ENCODE data around the gene FERMT1. TPM values are rescaled to one million over a fixed set of nuclear protein-coding genes. Genes with fewer than 3 reads are reported as not detected.
"Not testable (repeated sequence)": the region's sequence is repeated elsewhere in the genome, so short reads cannot be mapped to it uniquely, and the experiment has no call there.

Gene FERMT1
- total RNA-seq, 2 donors from 2014 or later, result 0.16 TPM; not detected in 1

DNA sequence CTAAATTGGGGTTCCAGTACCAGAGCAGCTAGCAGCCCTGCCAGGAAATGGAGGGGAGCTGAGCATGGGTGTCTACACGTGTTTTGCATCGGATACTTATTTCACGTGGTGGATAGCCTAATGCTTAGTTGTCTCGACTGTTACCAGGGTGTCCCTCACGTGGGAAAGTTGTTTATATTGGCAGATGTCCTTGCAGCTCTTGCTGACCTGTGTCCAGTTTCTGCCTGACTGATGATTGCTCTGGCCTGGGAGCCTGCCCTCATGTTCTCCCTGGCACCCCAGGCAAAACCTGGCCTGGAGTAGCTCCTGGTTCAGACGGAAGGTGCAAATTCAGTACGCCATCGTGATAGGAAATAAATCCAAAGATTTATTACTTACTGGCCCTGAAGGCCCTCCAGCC lies 11.8 kb upstream of the FERMT1 start:
- ATAC-seq (no peak), DNase-seq (no peak)
- no peaks in the 10 kb centered on the region for H3K9me3 ChIP-seq (ENCODE audit: control insufficient read depth, low read length, poor library complexity, severe bottlenecking)
- Mint-ChIP-seq H3K27me3 (peaks cover 68% of the 10 kb centered on the region), H3K4me3 (no peak overlapping the region), H3K27ac (no peak overlapping the region), H3K36me3 (ENCODE audit: low read depth) (peaks cover 3% of the 10 kb centered on the region), H3K4me1 (no peaks in the 10 kb centered on the region)

DNA sequence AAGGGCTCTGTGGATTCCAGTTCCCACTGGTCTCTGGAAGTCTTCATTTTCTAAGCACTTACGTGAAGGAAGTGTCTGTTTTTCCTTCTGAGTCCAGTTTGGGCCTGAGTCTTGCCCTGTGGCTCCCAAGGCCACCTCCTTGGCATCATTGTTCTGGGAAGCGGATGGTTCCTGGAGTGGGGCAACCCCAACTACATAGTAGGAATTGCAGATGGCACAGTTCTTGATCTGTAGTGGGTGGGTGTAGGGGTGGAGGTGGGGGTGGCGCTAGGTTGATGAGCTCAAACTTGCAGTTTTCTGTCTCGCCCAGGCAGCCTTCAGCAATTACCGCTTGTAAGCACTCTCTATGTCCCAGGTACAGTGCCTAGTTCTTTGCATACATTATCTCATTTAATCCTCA lies 7.2 kb upstream of the FERMT1 start:
- H3K9me3 ChIP-seq (ENCODE audit: control insufficient read depth, low read length, poor library complexity, severe bottlenecking), result no peaks in the 10 kb centered on the region
- Mint-ChIP-seq H3K27ac (no peak overlapping the region), H3K36me3 (ENCODE audit: low read depth) (peaks cover 2% of the 10 kb centered on the region), H3K4me3 (no peak overlapping the region), H3K4me1 (peaks cover 3% of the 10 kb centered on the region), H3K27me3 (peaks cover 78% of the 10 kb centered on the region)
- DNase-seq (no peak), ATAC-seq (no peak)

- no peak for DNase-seq
- Mint-ChIP-seq H3K4me1 (peaks cover 6% of the 10 kb centered on the region), H3K27ac (no peak overlapping the region), H3K36me3 (ENCODE audit: low read depth) (peaks cover 4% of the 10 kb centered on the region), H3K4me3 (no peak overlapping the region), H3K27me3 (peaks cover 73% of the 10 kb centered on the region)
- ATAC-seq, result no peak
- H3K9me3 ChIP-seq (ENCODE audit: control insufficient read depth, low read length, poor library complexity, severe bottlenecking), result no peaks in the 10 kb centered on the region
Observed at GRCh38 chr20:6127825-6128224, 5.0 kb upstream of the FERMT1 start.

DNA sequence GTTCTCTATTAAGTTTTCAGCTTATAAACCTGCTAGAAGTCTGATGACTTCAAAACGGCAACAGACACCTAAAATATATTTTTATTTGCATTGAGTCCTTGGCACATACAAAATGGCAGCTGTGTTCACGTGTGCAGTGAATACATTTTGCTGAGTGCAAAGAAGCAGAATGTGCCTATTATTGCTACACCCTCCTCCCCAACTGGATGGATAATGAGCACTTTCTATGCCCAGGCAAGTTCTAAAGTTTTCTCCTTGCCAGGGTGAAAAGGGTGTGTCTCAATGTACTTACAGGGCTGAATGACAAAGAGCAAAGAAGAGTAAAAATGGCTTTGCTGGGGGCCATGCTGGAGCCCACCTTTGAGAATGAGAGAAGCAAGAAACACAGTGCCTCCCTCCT lies 4.0 kb upstream of the FERMT1 start:
- peaks cover 9% of the 10 kb centered on the region for H3K4me1 Mint-ChIP-seq
- H3K9me3 ChIP-seq (ENCODE audit: control insufficient read depth, low read length, poor library complexity, severe bottlenecking), result no peaks in the 10 kb centered on the region
- DNase-seq, result no peak
- peaks cover 4% of the 10 kb centered on the region for H3K36me3 Mint-ChIP-seq (ENCODE audit: low read depth)
- peaks cover 72% of the 10 kb centered on the region for H3K27me3 Mint-ChIP-seq
- H3K27ac Mint-ChIP-seq, result no peak overlapping the region
- ATAC-seq, result no peak
- H3K4me3 Mint-ChIP-seq, result no peak overlapping the region

- peaks cover 75% of the 10 kb centered on the region for H3K27me3 Mint-ChIP-seq
- no peaks in the 10 kb centered on the region for H3K9me3 ChIP-seq (ENCODE audit: control insufficient read depth, low read length, poor library complexity, severe bottlenecking)
- H3K27ac Mint-ChIP-seq, result no peak overlapping the region
- H3K4me1 Mint-ChIP-seq, result peaks cover 6% of the 10 kb centered on the region
- H3K36me3 Mint-ChIP-seq (ENCODE audit: low read depth), result peaks cover 4% of the 10 kb centered on the region
- ATAC-seq, result no peak
- DNase-seq, result no peak
- H3K4me3 Mint-ChIP-seq, result peak overlapping the region; percentile 82
Observed at GRCh38 chr20:6123649-6124014, 802 bp upstream of the FERMT1 start.

GRCh38 chr20:6122111-6122872 lies 538 bp downstream of the FERMT1 start:
- DNase-seq (no peak), ATAC-seq (peak; percentile 8)
- Mint-ChIP-seq H3K27ac (no peak overlapping the region), H3K4me3 (peak overlapping the region; percentile 43), H3K4me1 (peaks cover 6% of the 10 kb centered on the region), H3K27me3 (peaks cover 62% of the 10 kb centered on the region), H3K36me3 (ENCODE audit: low read depth) (peaks cover 4% of the 10 kb centered on the region)
- H3K9me3 ChIP-seq (ENCODE audit: control insufficient read depth, low read length, poor library complexity, severe bottlenecking), result no peaks in the 10 kb centered on the region

GRCh38 chr20:6121504-6121903 lies 1.3 kb downstream of the FERMT1 start:
- Mint-ChIP-seq H3K4me3 (no peak overlapping the region), H3K27ac (no peak overlapping the region), H3K36me3 (ENCODE audit: low read depth) (peaks cover 2% of the 10 kb centered on the region), H3K27me3 (peaks cover 56% of the 10 kb centered on the region), H3K4me1 (peaks cover 6% of the 10 kb centered on the region)
- DNase-seq (no peak), ATAC-seq (no peak)
- no peaks in the 10 kb centered on the region for H3K9me3 ChIP-seq (ENCODE audit: control insufficient read depth, low read length, poor library complexity, severe bottlenecking)

GRCh38 chr20:6120491-6120988 lies 2.3 kb downstream of the FERMT1 start:
- no peak for DNase-seq
- no peaks in the 10 kb centered on the region for H3K9me3 ChIP-seq (ENCODE audit: control insufficient read depth, low read length, poor library complexity, severe bottlenecking)
- Mint-ChIP-seq H3K4me3 (no peak overlapping the region), H3K27me3 (peaks cover 50% of the 10 kb centered on the region), H3K4me1 (peaks cover 6% of the 10 kb centered on the region), H3K27ac (no peak overlapping the region), H3K36me3 (ENCODE audit: low read depth) (peaks cover 2% of the 10 kb centered on the region)
- no peak for ATAC-seq

- peaks cover 3% of the 10 kb centered on the region for H3K9me3 ChIP-seq (ENCODE audit: control insufficient read depth, low read length, poor library complexity, severe bottlenecking)
- DNase-seq (no peak), ATAC-seq (no peak)
- no peak overlapping the region for H3K27ac Mint-ChIP-seq
- no peaks in the 10 kb centered on the region for H3K36me3 Mint-ChIP-seq (ENCODE audit: low read depth)
- no peaks in the 10 kb centered on the region for H3K4me1 Mint-ChIP-seq
- peaks cover 22% of the 10 kb centered on the region for H3K27me3 Mint-ChIP-seq
- no peak overlapping the region for H3K4me3 Mint-ChIP-seq
Observed at GRCh38 chr20:6116758-6117157, 6.1 kb downstream of the FERMT1 start.

GRCh38 chr20:6115221-6115895 lies 7.5 kb downstream of the FERMT1 start:
- Mint-ChIP-seq H3K4me1 (no peaks in the 10 kb centered on the region), H3K27me3 (peaks cover 9% of the 10 kb centered on the region), H3K4me3 (no peak overlapping the region), H3K27ac (no peak overlapping the region), H3K36me3 (ENCODE audit: low read depth) (no peaks in the 10 kb centered on the region)
- DNase-seq, result no peak
- ATAC-seq, result no peak
- H3K9me3 ChIP-seq (ENCODE audit: control insufficient read depth, low read length, poor library complexity, severe bottlenecking), result peaks cover 3% of the 10 kb centered on the region

GRCh38 chr20:6114696-6115095 lies 8.1 kb downstream of the FERMT1 start:
- peaks cover 9% of the 10 kb centered on the region for H3K27me3 Mint-ChIP-seq
- no peak overlapping the region for H3K4me3 Mint-ChIP-seq
- no peak overlapping the region for H3K27ac Mint-ChIP-seq
- ATAC-seq (no peak), DNase-seq (no peak)
- H3K36me3 Mint-ChIP-seq (ENCODE audit: low read depth), result no peaks in the 10 kb centered on the region
- peaks cover 3% of the 10 kb centered on the region for H3K9me3 ChIP-seq (ENCODE audit: control insufficient read depth, low read length, poor library complexity, severe bottlenecking)
- H3K4me1 Mint-ChIP-seq, result no peaks in the 10 kb centered on the region

- H3K4me3 Mint-ChIP-seq, result no peak overlapping the region
- H3K27ac Mint-ChIP-seq, result no peak overlapping the region
Observed at GRCh38 chr20:6113951-6114350, 8.9 kb downstream of the FERMT1 start.

GRCh38 chr20:6112965-6113364 lies 9.9 kb downstream of the FERMT1 start:
- DNase-seq; H3K36me3 Mint-ChIP-seq (ENCODE audit: low read depth); H3K4me3 Mint-ChIP-seq; ATAC-seq; H3K27ac Mint-ChIP-seq; H3K27me3 Mint-ChIP-seq; H3K9me3 ChIP-seq (ENCODE audit: control insufficient read depth, low read length, poor library complexity, severe bottlenecking); H3K4me1 Mint-ChIP-seq: not testable (repeated sequence)

More at GRCh38 chr20:6113951-6114350, 8.9 kb downstream of the FERMT1 start:
- Mint-ChIP-seq H3K4me1 (no peaks in the 10 kb centered on the region), H3K27me3 (peaks cover 1% of the 10 kb centered on the region), H3K36me3 (ENCODE audit: low read depth) (no peaks in the 10 kb centered on the region)
- DNase-seq, result no peak
- H3K9me3 ChIP-seq (ENCODE audit: control insufficient read depth, low read length, poor library complexity, severe bottlenecking), result peaks cover 3% of the 10 kb centered on the region
- no peak for ATAC-seq

DNA sequence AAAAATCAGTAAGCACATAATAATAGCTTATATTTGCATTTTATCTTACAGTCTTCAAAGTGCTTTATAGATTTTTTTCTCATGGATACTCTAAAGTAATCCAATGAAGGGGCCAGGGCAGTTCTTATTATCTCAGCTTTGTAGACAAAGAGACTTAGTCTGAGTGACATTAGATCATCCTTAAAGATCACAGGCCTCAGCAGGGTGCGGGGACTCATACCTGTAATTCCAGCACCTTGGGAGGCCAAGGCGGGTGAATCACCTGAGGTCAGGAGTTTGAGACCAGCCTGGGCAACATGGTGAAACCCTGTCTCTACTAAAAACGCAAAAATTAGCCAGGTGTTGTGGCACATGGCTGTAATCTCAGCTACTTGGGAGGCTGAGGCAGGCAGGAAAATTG lies 14.5 kb downstream of the FERMT1 start:
- Mint-ChIP-seq H3K4me1 (no peaks in the 10 kb centered on the region), H3K36me3 (ENCODE audit: low read depth) (no peaks in the 10 kb centered on the region), H3K27me3 (peaks cover 21% of the 10 kb centered on the region), H3K4me3 (no peak overlapping the region), H3K27ac (no peak overlapping the region)
- ATAC-seq, result no peak
- no peaks in the 10 kb centered on the region for H3K9me3 ChIP-seq (ENCODE audit: control insufficient read depth, low read length, poor library complexity, severe bottlenecking)
- no peak for DNase-seq
